H9 (cell line): ENCODE results near the gene TBC1D9. TPM values are rescaled to one million over a fixed set of nuclear protein-coding genes. Genes with fewer than 3 reads are reported as not detected.

ENCODE experiments used
- DNase-seq: peaks from one replicate; pipeline ENCODE4 v3.0.0-alpha.2; 2017
- H2AFZ ChIP-seq: one replicate; pipeline ENCODE4 v1.6.1; 2013; ENCODE audit warnings: mild to moderate bottlenecking, low read length, control low read depth, moderate library complexity
- H2AK5ac ChIP-seq: 2 replicates; pipeline ENCODE4 v1.6.1; 2013; ENCODE audit warnings: low read length, control low read depth, mixed read lengths; ENCODE audit not compliant: insufficient read length
- H2BK120ac ChIP-seq: one replicate; pipeline ENCODE4 v1.6.1; 2013; ENCODE audit warnings: low read depth, mild to moderate bottlenecking, low read length, control low read depth, inconsistent platforms; ENCODE audit not compliant: poor library complexity, severe bottlenecking
- H2BK12ac ChIP-seq: 2 replicates; pipeline ENCODE4 v1.6.1; 2013; ENCODE audit warnings: low read length, control low read depth, mixed read lengths, low read depth; ENCODE audit not compliant: insufficient read length
- H2BK15ac ChIP-seq: 2 replicates; pipeline ENCODE4 v1.6.1; 2013; ENCODE audit warnings: low read depth, low read length, control low read depth
- H2BK20ac ChIP-seq: one replicate; pipeline ENCODE4 v1.6.1; 2013; ENCODE audit warnings: low read depth, mild to moderate bottlenecking, low read length, control low read depth, inconsistent platforms; ENCODE audit not compliant: poor library complexity, severe bottlenecking
- H2BK5ac ChIP-seq: 2 replicates; pipeline ENCODE4 v1.6.1; 2013; ENCODE audit warnings: low read length, control low read depth, mixed read lengths; ENCODE audit not compliant: insufficient read length
- H3K14ac ChIP-seq: 2 replicates; pipeline ENCODE4 v1.6.1; 2013; ENCODE audit warnings: low read length, control low read depth; ENCODE audit not compliant: insufficient read depth
- H3K18ac ChIP-seq: 2 replicates; pipeline ENCODE4 v1.6.1; 2013; ENCODE audit warnings: low read depth, mild to moderate bottlenecking, mixed read lengths, low read length, control low read depth; ENCODE audit not compliant: insufficient read length
- H3K23ac ChIP-seq: 2 replicates; pipeline ENCODE4 v1.6.1; 2013; ENCODE audit warnings: low read length, control low read depth, mixed read lengths, low read depth; ENCODE audit not compliant: insufficient read length
- H3K23me2 ChIP-seq: 2 replicates; pipeline ENCODE4 v1.6.1; 2013; ENCODE audit warnings: low read depth, mild to moderate bottlenecking, mixed read lengths, low read length, control low read depth; ENCODE audit not compliant: insufficient read length, poor library complexity, severe bottlenecking
- H3K27ac ChIP-seq: 2 replicates; pipeline ENCODE4 v1.5.1; 2013; ENCODE audit warnings: low read length, control low read depth, mixed read lengths, low read depth; ENCODE audit not compliant: insufficient read length
- H3K27me3 ChIP-seq: 2 replicates; pipeline ENCODE4 v1.6.1; 2013; ENCODE audit warnings: low read length, control low read depth, inconsistent platforms; ENCODE audit not compliant: insufficient read depth
- H3K4ac ChIP-seq: 2 replicates; pipeline ENCODE4 v1.6.1; 2013; ENCODE audit warnings: low read depth, mild to moderate bottlenecking, control low read depth, inconsistent platforms, low read length, moderate library complexity
- H3K4me1 ChIP-seq: 2 replicates; pipeline ENCODE4 v1.6.1; 2013; ENCODE audit warnings: low read length, control low read depth, inconsistent platforms; ENCODE audit not compliant: insufficient read depth
- H3K4me2 ChIP-seq: 2 replicates; pipeline ENCODE4 v1.6.1; 2013; ENCODE audit warnings: low read length, control low read depth, mixed read lengths; ENCODE audit not compliant: insufficient read length, insufficient read depth
- H3K56ac ChIP-seq: 2 replicates; pipeline ENCODE4 v1.6.1; 2013; ENCODE audit warnings: low read depth, mild to moderate bottlenecking, mixed read lengths, low read length, control low read depth; ENCODE audit not compliant: insufficient read length
- H3K79me1 ChIP-seq: 2 replicates; pipeline ENCODE4 v1.6.1; 2013; ENCODE audit warnings: low read depth, mild to moderate bottlenecking, moderate library complexity, low read length, control low read depth, inconsistent platforms; ENCODE audit not compliant: insufficient read depth, poor library complexity, severe bottlenecking
- H3K79me2 ChIP-seq: 2 replicates; pipeline ENCODE4 v1.6.1; 2013; ENCODE audit warnings: low read length, control low read depth, inconsistent platforms; ENCODE audit not compliant: insufficient read depth
- H3K9ac ChIP-seq: 2 replicates; pipeline ENCODE4 v1.6.1; 2013; ENCODE audit warnings: low read length, control low read depth, mixed read lengths; ENCODE audit not compliant: insufficient read length; ENCODE audit errors: extremely low read depth
- H3K9me3 ChIP-seq: one replicate; pipeline ENCODE4 v1.6.1; 2013; ENCODE audit warnings: low read depth, low read length, inconsistent platforms; ENCODE audit not compliant: control insufficient read depth
- H3T11ph ChIP-seq: one replicate; pipeline ENCODE4 v1.6.1; 2013; ENCODE audit warnings: mild to moderate bottlenecking, low read length, control low read depth, inconsistent platforms
- H4K20me1 ChIP-seq: one replicate; pipeline ENCODE4 v1.6.1; 2013; ENCODE audit not compliant: control insufficient read depth, insufficient read length, insufficient read depth
- H4K5ac ChIP-seq: 2 replicates; pipeline ENCODE4 v1.6.1; 2013; ENCODE audit warnings: low read depth, mild to moderate bottlenecking, mixed read lengths, low read length, control low read depth; ENCODE audit not compliant: insufficient read length
- H4K8ac ChIP-seq: replicated peaks from 2 replicates; pipeline ENCODE4 v1.6.1; 2013; ENCODE audit warnings: low read length, control low read depth, mixed read lengths, low read depth; ENCODE audit not compliant: insufficient read length
- H4K91ac ChIP-seq: 2 replicates; pipeline ENCODE4 v1.6.1; 2013; ENCODE audit warnings: low read depth, mild to moderate bottlenecking, moderate library complexity, mixed read lengths, low read length, control low read depth; ENCODE audit not compliant: insufficient read length
- H3K27ac Mint-ChIP-seq, 3 experiments: 2 replicates in 2 of 3; 3 replicates in 1 of 3; pipeline ENCODE4 v1.8.0; 2020 to 2021; ENCODE audit warnings: mixed read lengths in 3 of 3, mild to moderate bottlenecking in 1 of 3, moderate library complexity in 1 of 3
- H3K27me3 Mint-ChIP-seq: 2 replicates; pipeline ENCODE4 v1.8.0; 2021; ENCODE audit warnings: low read depth, mild to moderate bottlenecking, moderate library complexity, mixed read lengths
- H3K36me3 Mint-ChIP-seq, 3 experiments: 2 replicates in 2 of 3; 3 replicates in 1 of 3; pipeline ENCODE4 v1.8.0; 2020 to 2021; ENCODE audit warnings: low read depth in 3 of 3, mixed read lengths in 3 of 3; ENCODE audit not compliant: insufficient read depth in 1 of 3
- H3K4me1 Mint-ChIP-seq, 2 experiments: 2 replicates each; pipeline ENCODE4 v1.8.0; 2020; ENCODE audit warnings: mixed read lengths in 2 of 2
- H3K4me3 Mint-ChIP-seq, 2 experiments: 2 replicates in 1 of 2; 3 replicates in 1 of 2; pipeline ENCODE4 v1.8.0; 2020 to 2021; ENCODE audit warnings: mild to moderate bottlenecking in 2 of 2, mixed read lengths in 2 of 2, moderate library complexity in 1 of 2
- H3K9me3 Mint-ChIP-seq, 2 experiments: 2 replicates in 1 of 2; 3 replicates in 1 of 2; pipeline ENCODE4 v1.8.0; 2020; ENCODE audit warnings: mild to moderate bottlenecking in 2 of 2, mixed read lengths in 2 of 2, moderate library complexity in 1 of 2
- CTCF ChIP-seq: fragments of 200-600 bp; sonication (generic); conservative IDR thresholded peaks from 3 replicates; pipeline ENCODE4 v1.8.0; 2021; ENCODE audit warnings: antibody characterized with exemption, mild to moderate bottlenecking
- WGBS: extraction: QIAGEN DNeasy Blood & Tissue Kit; methylation state at CpG from one replicate; pipeline ENCODE4 v1.1.7; 2013; ENCODE audit warnings: missing lambda C conversion rate, low lambda C conversion rate, mixed read lengths; ENCODE audit not compliant: insufficient read length; ENCODE audit errors: extremely low coverage; 5-methylcytosine and 5-hydroxymethylcytosine counted together
- total RNA-seq: library from RNA; stranded (reverse); gene quantifications from 2 replicates; pipeline ENCODE4 v1.2.1, GENCODE V29; 2021

The TBC1D9 gene
- total RNA-seq, 1 experiment from 2014 or later: 0.63 TPM

GRCh38 chr4:140704964-140705363 is 51.2 kb downstream of the TBC1D9 start:
- no peak overlapping the region for H3K27ac ChIP-seq
- H2BK120ac ChIP-seq: no peak overlapping the region
- no peak overlapping the region for H3K4me2 ChIP-seq
- no peak overlapping the region for H2BK12ac ChIP-seq
- Mint-ChIP-seq H3K36me3 (peaks cover 0 to 5% (median 3%) of the 10 kb centered on the region in 3 experiments; a peak in 4 of 7 replicates), H3K4me1 (peaks cover 9 to 14% of the 10 kb centered on the region in 2 experiments), H3K4me3 (no peak overlapping the region), H3K9me3 (peaks cover 7 to 10% of the 10 kb centered on the region in 2 experiments; a peak in 4 of 5 replicates), H3K27me3 (peaks cover 2% of the 10 kb centered on the region; the same call in 1 of the 2 replicates), H3K27ac (no peak overlapping the region)
- H3K14ac ChIP-seq: no peak overlapping the region
- H3K9me3 ChIP-seq: no peaks in the 10 kb centered on the region
- WGBS: no CpG with 5 or more reads among the region's 2 CpGs
- no peaks in the 10 kb centered on the region for H3K27me3 ChIP-seq
- no peak overlapping the region for H3K18ac ChIP-seq
- no peaks in the 10 kb centered on the region for H3K79me1 ChIP-seq
- H2BK20ac ChIP-seq: no peak overlapping the region
- H4K5ac ChIP-seq: no peak overlapping the region
- H3T11ph ChIP-seq: no peak overlapping the region
- H3K79me2 ChIP-seq: no peaks in the 10 kb centered on the region
- H2BK15ac ChIP-seq: no peak overlapping the region
- H4K8ac ChIP-seq: no peak overlapping the region
- no peak overlapping the region for H3K56ac ChIP-seq
- DNase-seq: no peak
- H4K20me1 ChIP-seq: no peaks in the 10 kb centered on the region
- no peak overlapping the region for H3K9ac ChIP-seq
- TF ChIP-seq CTCF: no peak
- no peak overlapping the region for H2BK5ac ChIP-seq
- no peak overlapping the region for H2AK5ac ChIP-seq
- H3K4ac ChIP-seq: no peak overlapping the region
- no peak overlapping the region for H2AFZ ChIP-seq
- H4K91ac ChIP-seq: no peak overlapping the region
- H3K23ac ChIP-seq: no peak overlapping the region
- no peaks in the 10 kb centered on the region for H3K23me2 ChIP-seq
- no peaks in the 10 kb centered on the region for H3K4me1 ChIP-seq
